Activated B cell treated with CpG ODN at 0.5 μM for 24 hours (primary cell): ENCODE results near the gene PLAAT4. TPM values are rescaled to one million over a fixed set of nuclear protein-coding genes. Genes with fewer than 3 reads are reported as not detected.
"Not testable (repeated sequence)": the region's sequence is repeated elsewhere in the genome, so short reads cannot be mapped to it uniquely, and the experiment has no call there.

ENCODE experiments used
- ATAC-seq: fragments of 200-7000 bp; cut with Tn5 transposase; one replicate; pipeline ENCODE4 v1.10.0; 2021; ENCODE audit warnings: low read depth, mild to moderate bottlenecking, moderate library complexity
- CTCF ChIA-PET: fragments of 350-600 bp; sonication (Branson Sonifier 250); formaldehyde crosslinking; loops from one replicate; lab custom pipeline; 2021; ENCODE audit warnings: antibody characterized with exemption; lab: Charles Lee
- POLR2A ChIA-PET: fragments of 350-600 bp; sonication (Branson Sonifier 250); formaldehyde crosslinking; loops from one replicate; lab custom pipeline; 2021; ENCODE audit warnings: antibody characterized with exemption; lab: Charles Lee
- DNase-seq: peaks from one replicate; pipeline ENCODE4 v3.0.0; 2022
- H3K27ac Mint-ChIP-seq: one replicate; pipeline ENCODE4 v1.8.0; 2020; ENCODE audit warnings: mixed read lengths
- H3K27me3 Mint-ChIP-seq: one replicate; pipeline ENCODE4 v1.8.0; 2021; ENCODE audit warnings: mixed read lengths
- H3K36me3 Mint-ChIP-seq: one replicate; pipeline ENCODE4 v1.8.0; 2021; ENCODE audit warnings: low read depth, mixed read lengths
- H3K4me1 Mint-ChIP-seq: one replicate; pipeline ENCODE4 v1.8.0; 2021; ENCODE audit warnings: mixed read lengths
- H3K4me3 Mint-ChIP-seq: one replicate; pipeline ENCODE4 v1.8.0; 2020; ENCODE audit warnings: mild to moderate bottlenecking, mixed read lengths
- H3K9me3 Mint-ChIP-seq: one replicate; pipeline ENCODE4 v1.8.0; 2020; ENCODE audit warnings: mixed read lengths
- CTCF ChIP-seq: fragments of 200-600 bp; IDR thresholded peaks from one replicate; pipeline ENCODE4 v1.8.0; 2022; ENCODE audit warnings: antibody characterized with exemption, mild to moderate bottlenecking
- intact Hi-C: fragments of 100-400 bp; cut with micrococcal nuclease; formaldehyde crosslinking; loops from one replicate; pipeline ENCODE4 v1.15.1; 2024
- total RNA-seq: library from RNA; stranded (reverse); gene quantifications from 2 replicates; pipeline ENCODE4 v1.2.3, GENCODE V29; 2022

Gene PLAAT4
- total RNA-seq, 1 donor from 2014 or later: 4.7 TPM

- Mint-ChIP-seq H3K27ac (no peak overlapping the region), H3K36me3 (no peaks in the 10 kb centered on the region), H3K4me3 (no peak overlapping the region), H3K27me3 (peaks cover 6% of the 10 kb centered on the region), H3K9me3 (peaks cover 10% of the 10 kb centered on the region), H3K4me1 (no peaks in the 10 kb centered on the region)
- ChIA-PET CTCF (no interaction called here), POLR2A (no interaction called here)
- no peak for TF ChIP-seq CTCF
- ATAC-seq (no peak), DNase-seq (no peak)
- intact Hi-C loops: no loop called here
These were observed 18.1 kb upstream of the PLAAT4 start for GRCh38 chr11:63518548-63518947.

GRCh38 chr11:63520606-63521170 is 15.9 kb upstream of the PLAAT4 start:
- H3K27ac Mint-ChIP-seq: no peak overlapping the region
- no peaks in the 10 kb centered on the region for H3K36me3 Mint-ChIP-seq
- no peak for TF ChIP-seq CTCF
- no peaks in the 10 kb centered on the region for H3K4me1 Mint-ChIP-seq
- ATAC-seq (no peak), DNase-seq (no peak)
- H3K27me3 Mint-ChIP-seq: peaks cover 11% of the 10 kb centered on the region
- no peak overlapping the region for H3K4me3 Mint-ChIP-seq
- ChIA-PET CTCF (no interaction called here), POLR2A (interaction anchor here (0.6 kb wide), 1 partner anchor 465 kb away, joined by 4 read pairs; no protein-coding TSS in a partner anchor)
- intact Hi-C loops: no loop called here
- H3K9me3 Mint-ChIP-seq: peaks cover 16% of the 10 kb centered on the region

GRCh38 chr11:63521896-63522295 is 14.7 kb upstream of the PLAAT4 start:
- Mint-ChIP-seq H3K27me3 (peaks cover 11% of the 10 kb centered on the region), H3K4me1 (no peaks in the 10 kb centered on the region), H3K9me3 (peaks cover 16% of the 10 kb centered on the region), H3K27ac (no peak overlapping the region), H3K36me3 (no peaks in the 10 kb centered on the region), H3K4me3 (no peak overlapping the region)
- CTCF ChIA-PET: no interaction called here
- intact Hi-C loops: no loop called here
- TF ChIP-seq CTCF: no peak
- no peak for DNase-seq
- POLR2A ChIA-PET: no interaction called here
- ATAC-seq: no peak

DNA sequence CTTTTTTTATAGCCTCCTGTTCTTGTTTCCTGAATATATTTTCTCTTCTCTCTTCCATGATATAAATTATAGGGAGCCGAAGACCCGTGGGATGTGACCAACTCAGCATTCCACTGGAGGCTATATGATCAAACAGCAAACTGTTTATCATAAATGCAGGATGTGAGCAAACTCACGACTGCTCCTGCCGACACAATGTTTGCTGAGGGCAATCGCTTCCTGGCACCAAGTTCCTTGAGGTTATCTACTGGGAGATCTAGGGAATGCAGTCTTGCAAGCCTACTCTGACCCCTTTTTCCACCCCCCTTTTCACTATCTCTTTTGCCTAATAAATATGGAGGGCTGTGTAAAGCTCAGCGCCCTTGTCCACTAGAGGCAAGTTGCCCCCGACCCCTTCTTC is 13.5 kb upstream of the PLAAT4 start:
- ChIA-PET POLR2A (no interaction called here), CTCF (no interaction called here)
- Mint-ChIP-seq H3K9me3 (peaks cover 16% of the 10 kb centered on the region), H3K4me1 (no peaks in the 10 kb centered on the region), H3K27ac (no peak overlapping the region), H3K27me3 (peaks cover 11% of the 10 kb centered on the region), H3K4me3 (no peak overlapping the region), H3K36me3 (no peaks in the 10 kb centered on the region)
- intact Hi-C loops: no loop called here
- ATAC-seq (no peak), DNase-seq (no peak)
- TF ChIP-seq CTCF: no peak

DNA sequence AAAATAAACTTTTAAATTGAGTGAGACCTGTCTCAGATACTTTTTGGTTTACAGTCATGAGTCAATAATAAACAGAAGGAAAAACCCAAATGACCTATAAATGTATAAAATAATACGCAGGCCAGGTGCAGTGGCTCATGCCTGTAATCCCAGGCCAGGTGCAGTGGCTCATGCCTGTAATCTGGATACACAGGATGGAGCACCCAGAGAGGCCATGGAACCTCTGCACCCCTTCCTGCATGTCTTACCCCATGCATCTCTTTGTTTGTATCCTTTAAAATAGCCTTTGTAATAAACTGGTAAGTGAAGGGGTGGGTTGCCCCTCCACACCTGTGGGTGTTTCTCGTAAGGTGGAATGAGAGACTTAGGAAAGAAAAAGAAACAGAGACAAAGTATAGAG is 8.9 kb upstream of the PLAAT4 start:
- H3K27ac Mint-ChIP-seq: no peak overlapping the region
- H3K4me3 Mint-ChIP-seq: no peak overlapping the region
- ChIA-PET CTCF (no interaction called here), POLR2A (no interaction called here)
- intact Hi-C loops: no loop called here
- peaks cover 9% of the 10 kb centered on the region for H3K9me3 Mint-ChIP-seq
- ATAC-seq: no peak
- no peak for DNase-seq
- H3K36me3 Mint-ChIP-seq: no peaks in the 10 kb centered on the region
- H3K27me3 Mint-ChIP-seq: peaks cover 11% of the 10 kb centered on the region
- H3K4me1 Mint-ChIP-seq: peaks cover 14% of the 10 kb centered on the region
- TF ChIP-seq CTCF: no peak

GRCh38 chr11:63528156-63528555 is 8.5 kb upstream of the PLAAT4 start:
- POLR2A ChIA-PET, ATAC-seq, H3K27me3 Mint-ChIP-seq, H3K4me3 Mint-ChIP-seq, H3K9me3 Mint-ChIP-seq, DNase-seq, H3K36me3 Mint-ChIP-seq, intact Hi-C loops, CTCF ChIA-PET, H3K27ac Mint-ChIP-seq: not testable (repeated sequence)
- peaks cover 14% of the 10 kb centered on the region for H3K4me1 Mint-ChIP-seq

- intact Hi-C loops, H3K27me3 Mint-ChIP-seq, DNase-seq, CTCF ChIA-PET, H3K27ac Mint-ChIP-seq, H3K4me3 Mint-ChIP-seq, H3K9me3 Mint-ChIP-seq, ATAC-seq, POLR2A ChIA-PET, H3K36me3 Mint-ChIP-seq: not testable (repeated sequence)
- H3K4me1 Mint-ChIP-seq: peaks cover 15% of the 10 kb centered on the region
These were observed 7.8 kb upstream of the PLAAT4 start for GRCh38 chr11:63528729-63529278.

- CTCF ChIA-PET, DNase-seq, ATAC-seq, H3K4me3 Mint-ChIP-seq, H3K27ac Mint-ChIP-seq, H3K9me3 Mint-ChIP-seq, H3K36me3 Mint-ChIP-seq, POLR2A ChIA-PET, H3K27me3 Mint-ChIP-seq, intact Hi-C loops: not testable (repeated sequence)
- H3K4me1 Mint-ChIP-seq: peaks cover 17% of the 10 kb centered on the region
These were observed 7.2 kb upstream of the PLAAT4 start for GRCh38 chr11:63529373-63529772.
